ENCODE results near the gene KLHL36. TPM values are rescaled to one million over a fixed set of nuclear protein-coding genes. Genes with fewer than 3 reads are reported as not detected.

KLHL36 gene
- total and polyA plus RNA-seq, 9 of the 15 experiments (the other 6 are each of a cell fraction or from before 2014, with no cell fraction given) = 2.1 to 51.2 (median 18.5) TPM

DNA sequence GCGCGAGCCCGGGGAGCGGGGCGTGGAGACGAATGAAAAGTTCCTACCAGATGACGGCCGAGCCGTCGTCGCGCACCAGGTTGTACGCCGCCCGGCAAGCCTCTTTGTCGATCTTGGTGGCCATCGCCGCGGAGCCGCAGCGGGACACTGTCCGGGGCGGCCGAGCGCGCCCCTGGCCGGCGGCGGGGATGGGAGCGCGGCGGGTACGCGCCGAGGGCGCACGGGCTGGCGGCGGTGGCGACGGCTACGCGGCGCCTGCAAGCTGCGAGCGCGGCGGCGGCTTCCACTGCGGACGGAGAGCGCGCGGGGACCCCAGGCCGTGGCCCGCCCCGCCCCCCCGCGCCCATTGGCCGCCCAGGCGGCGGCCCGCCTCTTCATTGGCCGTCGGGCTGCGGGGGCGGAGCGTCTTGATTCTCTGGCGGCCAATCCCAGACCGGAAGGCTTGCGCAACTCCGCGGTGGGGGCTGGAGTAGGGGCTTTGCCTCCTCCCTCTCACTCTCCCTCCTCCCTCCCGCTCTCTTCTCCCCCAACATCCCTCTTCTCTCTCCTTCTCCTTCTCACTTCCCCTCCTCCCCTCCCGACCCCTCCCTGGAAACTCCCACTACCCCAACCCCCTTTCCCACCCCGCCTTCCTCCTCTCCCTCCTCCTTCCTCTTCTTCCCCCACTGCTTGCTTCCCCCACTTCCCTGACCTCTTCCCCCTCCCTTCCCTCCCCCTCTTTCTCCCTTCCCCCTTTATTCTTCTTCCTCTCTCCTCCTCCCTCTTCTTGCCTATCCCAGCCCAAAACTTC, 30.3 kb upstream of the KLHL36 start, which contains the start of gene COTL1 (continued):
- TF ChIP-seq, protein P1, sequence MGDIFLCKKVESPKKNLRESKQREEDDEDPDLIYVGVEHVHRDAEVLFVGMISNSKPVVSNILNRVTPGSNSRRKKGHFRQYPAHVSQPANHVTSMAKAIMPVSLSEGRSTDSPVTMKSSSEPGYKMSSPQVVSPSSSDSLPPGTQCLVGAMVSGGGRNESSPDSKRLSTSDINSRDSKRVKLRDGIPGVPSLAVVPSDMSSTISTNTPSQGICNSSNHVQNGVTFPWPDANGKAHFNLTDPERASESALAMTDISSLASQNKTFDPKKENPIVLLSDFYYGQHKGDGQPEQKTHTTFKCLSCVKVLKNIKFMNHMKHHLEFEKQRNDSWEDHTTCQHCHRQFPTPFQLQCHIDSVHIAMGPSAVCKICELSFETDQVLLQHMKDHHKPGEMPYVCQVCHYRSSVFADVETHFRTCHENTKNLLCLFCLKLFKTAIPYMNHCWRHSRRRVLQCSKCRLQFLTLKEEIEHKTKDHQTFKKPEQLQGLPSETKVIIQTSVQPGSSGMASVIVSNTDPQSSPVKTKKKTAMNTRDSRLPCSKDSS (IDR thresholded peaks at IDR 0.05; ENCODE audit: low read depth, partially characterized antibody) = no peak
- TF ChIP-seq, protein P2, sequence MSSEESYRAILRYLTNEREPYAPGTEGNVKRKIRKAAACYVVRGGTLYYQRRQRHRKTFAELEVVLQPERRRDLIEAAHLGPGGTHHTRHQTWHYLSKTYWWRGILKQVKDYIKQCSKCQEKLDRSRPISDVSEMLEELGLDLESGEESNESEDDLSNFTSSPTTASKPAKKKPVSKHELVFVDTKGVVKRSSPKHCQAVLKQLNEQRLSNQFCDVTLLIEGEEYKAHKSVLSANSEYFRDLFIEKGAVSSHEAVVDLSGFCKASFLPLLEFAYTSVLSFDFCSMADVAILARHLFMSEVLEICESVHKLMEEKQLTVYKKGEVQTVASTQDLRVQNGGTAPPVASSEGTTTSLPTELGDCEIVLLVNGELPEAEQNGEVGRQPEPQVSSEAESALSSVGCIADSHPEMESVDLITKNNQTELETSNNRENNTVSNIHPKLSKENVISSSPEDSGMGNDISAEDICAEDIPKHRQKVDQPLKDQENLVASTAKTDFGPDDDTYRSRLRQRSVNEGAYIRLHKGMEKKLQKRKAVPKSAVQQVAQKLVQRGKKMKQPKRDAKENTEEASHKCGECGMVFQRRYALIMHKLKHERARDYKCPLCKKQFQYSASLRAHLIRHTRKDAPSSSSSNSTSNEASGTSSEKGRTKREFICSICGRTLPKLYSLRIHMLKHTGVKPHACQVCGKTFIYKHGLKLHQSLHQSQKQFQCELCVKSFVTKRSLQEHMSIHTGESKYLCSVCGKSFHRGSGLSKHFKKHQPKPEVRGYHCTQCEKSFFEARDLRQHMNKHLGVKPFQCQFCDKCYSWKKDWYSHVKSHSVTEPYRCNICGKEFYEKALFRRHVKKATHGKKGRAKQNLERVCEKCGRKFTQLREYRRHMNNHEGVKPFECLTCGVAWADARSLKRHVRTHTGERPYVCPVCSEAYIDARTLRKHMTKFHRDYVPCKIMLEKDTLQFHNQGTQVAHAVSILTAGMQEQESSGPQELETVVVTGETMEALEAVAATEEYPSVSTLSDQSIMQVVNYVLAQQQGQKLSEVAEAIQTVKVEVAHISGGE (CRISPR knock-in tag; IDR thresholded peaks at IDR 0.05) = peak in 1 of 3 experiments; percentile 43; a peak in 1 of 6 replicates
- TF ChIP-seq COPS2 (conservative IDR thresholded peaks at IDR 0.05) = no peak
- TF ChIP-seq, protein P3, sequence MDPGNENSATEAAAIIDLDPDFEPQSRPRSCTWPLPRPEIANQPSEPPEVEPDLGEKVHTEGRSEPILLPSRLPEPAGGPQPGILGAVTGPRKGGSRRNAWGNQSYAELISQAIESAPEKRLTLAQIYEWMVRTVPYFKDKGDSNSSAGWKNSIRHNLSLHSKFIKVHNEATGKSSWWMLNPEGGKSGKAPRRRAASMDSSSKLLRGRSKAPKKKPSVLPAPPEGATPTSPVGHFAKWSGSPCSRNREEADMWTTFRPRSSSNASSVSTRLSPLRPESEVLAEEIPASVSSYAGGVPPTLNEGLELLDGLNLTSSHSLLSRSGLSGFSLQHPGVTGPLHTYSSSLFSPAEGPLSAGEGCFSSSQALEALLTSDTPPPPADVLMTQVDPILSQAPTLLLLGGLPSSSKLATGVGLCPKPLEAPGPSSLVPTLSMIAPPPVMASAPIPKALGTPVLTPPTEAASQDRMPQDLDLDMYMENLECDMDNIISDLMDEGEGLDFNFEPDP (CRISPR knock-in tag; IDR thresholded peaks at IDR 0.05) = no peak
- TF ChIP-seq, protein P4, sequence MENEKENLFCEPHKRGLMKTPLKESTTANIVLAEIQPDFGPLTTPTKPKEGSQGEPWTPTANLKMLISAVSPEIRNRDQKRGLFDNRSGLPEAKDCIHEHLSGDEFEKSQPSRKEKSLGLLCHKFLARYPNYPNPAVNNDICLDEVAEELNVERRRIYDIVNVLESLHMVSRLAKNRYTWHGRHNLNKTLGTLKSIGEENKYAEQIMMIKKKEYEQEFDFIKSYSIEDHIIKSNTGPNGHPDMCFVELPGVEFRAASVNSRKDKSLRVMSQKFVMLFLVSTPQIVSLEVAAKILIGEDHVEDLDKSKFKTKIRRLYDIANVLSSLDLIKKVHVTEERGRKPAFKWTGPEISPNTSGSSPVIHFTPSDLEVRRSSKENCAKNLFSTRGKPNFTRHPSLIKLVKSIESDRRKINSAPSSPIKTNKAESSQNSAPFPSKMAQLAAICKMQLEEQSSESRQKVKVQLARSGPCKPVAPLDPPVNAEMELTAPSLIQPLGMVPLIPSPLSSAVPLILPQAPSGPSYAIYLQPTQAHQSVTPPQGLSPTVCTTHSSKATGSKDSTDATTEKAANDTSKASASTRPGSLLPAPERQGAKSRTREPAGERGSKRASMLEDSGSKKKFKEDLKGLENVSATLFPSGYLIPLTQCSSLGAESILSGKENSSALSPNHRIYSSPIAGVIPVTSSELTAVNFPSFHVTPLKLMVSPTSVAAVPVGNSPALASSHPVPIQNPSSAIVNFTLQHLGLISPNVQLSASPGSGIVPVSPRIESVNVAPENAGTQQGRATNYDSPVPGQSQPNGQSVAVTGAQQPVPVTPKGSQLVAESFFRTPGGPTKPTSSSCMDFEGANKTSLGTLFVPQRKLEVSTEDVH (IDR thresholded peaks at IDR 0.05; ENCODE audit: low read depth, partially characterized antibody) = no peak
- no peak for TF ChIP-seq RBM15 (IDR thresholded peaks at IDR 0.05; ENCODE audit: insufficient read depth, low read length)
- TF ChIP-seq GTF2F1 (IDR thresholded peaks at IDR 0.05; ENCODE audit: low read depth, low read length) = no peak
- no peak for TF ChIP-seq ZNF143 (CRISPR knock-in tag; IDR thresholded peaks at IDR 0.05)
